Gastroesophageal sphincter (tissue), 3 donors: ENCODE data around the gene GNAO1.

Experiments
- POLR2A ChIP-seq, 2 donors: fragments of 450-650 bp; IDR thresholded peaks; one replicate each; pipeline ENCODE4 v1.6.1; 2017; ENCODE audit warnings: antibody characterized with exemption in 2 of 2, mild to moderate bottlenecking in 2 of 2, moderate library complexity in 1 of 2
- POLR2AphosphoS5 ChIP-seq: sonication (generic); formaldehyde crosslinking; IDR thresholded peaks from one replicate; pipeline ENCODE4 v1.6.1; 2017; ENCODE audit warnings: antibody characterized with exemption
- TF ChIP-seq, protein P1 (sequence below), 4 experiments: fragments of 200-600 bp in 2 of 4; fragments of 450-650 bp in 2 of 4; sonication (generic) in 1 of 4; IDR thresholded peaks; one replicate each; pipeline ENCODE4 v1.5.1; 2017 to 2019; ENCODE audit warnings: antibody characterized with exemption in 4 of 4, mild to moderate bottlenecking in 2 of 4, moderate library complexity in 2 of 4

- TF ChIP-seq, protein P1, sequence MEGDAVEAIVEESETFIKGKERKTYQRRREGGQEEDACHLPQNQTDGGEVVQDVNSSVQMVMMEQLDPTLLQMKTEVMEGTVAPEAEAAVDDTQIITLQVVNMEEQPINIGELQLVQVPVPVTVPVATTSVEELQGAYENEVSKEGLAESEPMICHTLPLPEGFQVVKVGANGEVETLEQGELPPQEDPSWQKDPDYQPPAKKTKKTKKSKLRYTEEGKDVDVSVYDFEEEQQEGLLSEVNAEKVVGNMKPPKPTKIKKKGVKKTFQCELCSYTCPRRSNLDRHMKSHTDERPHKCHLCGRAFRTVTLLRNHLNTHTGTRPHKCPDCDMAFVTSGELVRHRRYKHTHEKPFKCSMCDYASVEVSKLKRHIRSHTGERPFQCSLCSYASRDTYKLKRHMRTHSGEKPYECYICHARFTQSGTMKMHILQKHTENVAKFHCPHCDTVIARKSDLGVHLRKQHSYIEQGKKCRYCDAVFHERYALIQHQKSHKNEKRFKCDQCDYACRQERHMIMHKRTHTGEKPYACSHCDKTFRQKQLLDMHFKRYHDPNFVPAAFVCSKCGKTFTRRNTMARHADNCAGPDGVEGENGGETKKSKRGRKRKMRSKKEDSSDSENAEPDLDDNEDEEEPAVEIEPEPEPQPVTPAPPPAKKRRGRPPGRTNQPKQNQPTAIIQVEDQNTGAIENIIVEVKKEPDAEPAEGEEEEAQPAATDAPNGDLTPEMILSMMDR (IDR thresholded peaks at IDR 0.05): no peak
- TF ChIP-seq POLR2A (IDR thresholded peaks at IDR 0.05) (no peak), POLR2AphosphoS5 (no peak)
Measured at GRCh38 chr16:56357241-56357764, 166.0 kb downstream of the GNAO1 start.
